Neutrophil (primary cell): ENCODE measurements around the gene GOLGA5.
"Not testable (repeated sequence)": the region's sequence is repeated elsewhere in the genome, so short reads cannot be mapped to it uniquely, and the experiment has no call there.

Experiments used
- H3K27ac ChIP-seq: fragments of 200-600 bp; sonication (generic); 2 replicates; pipeline ENCODE4 v1.5.1; 2016; ENCODE audit warnings: mild to moderate bottlenecking, moderate library complexity
- H3K27me3 ChIP-seq: fragments of 200-600 bp; sonication (generic); 2 replicates; pipeline ENCODE4 v1.6.0; 2016; ENCODE audit warnings: mild to moderate bottlenecking
- H3K36me3 ChIP-seq: fragments of 200-600 bp; sonication (generic); 2 replicates; pipeline ENCODE4 v1.5.1; 2017
- H3K4me1 ChIP-seq, 2 experiments: fragments of 200-600 bp in 1 of 2; sonication (generic) in 1 of 2; 1 replicate in 1 of 2; 2 replicates in 1 of 2; pipeline versions ENCODE4 v1.5.1 to v1.6.1; 2013 to 2016; ENCODE audit warnings: low read depth in 1 of 2, low read length in 1 of 2, mild to moderate bottlenecking in 1 of 2, moderate library complexity in 1 of 2; ENCODE audit not compliant: control insufficient read depth in 1 of 2, insufficient read depth in 1 of 2
- H3K4me3 ChIP-seq, 2 experiments: fragments of 200-600 bp in 1 of 2; sonication (generic) in 1 of 2; 1 replicate in 1 of 2; 2 replicates in 1 of 2; pipeline ENCODE4 v1.5.1; 2013 to 2016; ENCODE audit warnings: low read depth in 1 of 2, low read length in 1 of 2, mild to moderate bottlenecking in 1 of 2, moderate library complexity in 1 of 2
- H3K9me3 ChIP-seq: fragments of 200-600 bp; sonication (generic); 2 replicates; pipeline ENCODE4 v1.5.1; 2016
- CTCF ChIP-seq: fragments of 200-600 bp; sonication (generic); IDR thresholded peaks from 2 replicates; pipeline ENCODE4 v1.5.1; 2016; ENCODE audit warnings: antibody characterized with exemption

GOLGA5 gene

GRCh38 chr14:92847278-92847677 is 53.2 kb downstream of the GOLGA5 start:
- Histone ChIP-seq H3K27me3 (no peaks in the 10 kb centered on the region), H3K27ac (no peak overlapping the region), H3K9me3 (no peaks in the 10 kb centered on the region), H3K4me1 (peaks cover 5 to 6% of the 10 kb centered on the region in 2 experiments), H3K4me3 (no peak overlapping the region), H3K36me3 (peaks cover 16% of the 10 kb centered on the region)
- no peak for TF ChIP-seq CTCF

DNA sequence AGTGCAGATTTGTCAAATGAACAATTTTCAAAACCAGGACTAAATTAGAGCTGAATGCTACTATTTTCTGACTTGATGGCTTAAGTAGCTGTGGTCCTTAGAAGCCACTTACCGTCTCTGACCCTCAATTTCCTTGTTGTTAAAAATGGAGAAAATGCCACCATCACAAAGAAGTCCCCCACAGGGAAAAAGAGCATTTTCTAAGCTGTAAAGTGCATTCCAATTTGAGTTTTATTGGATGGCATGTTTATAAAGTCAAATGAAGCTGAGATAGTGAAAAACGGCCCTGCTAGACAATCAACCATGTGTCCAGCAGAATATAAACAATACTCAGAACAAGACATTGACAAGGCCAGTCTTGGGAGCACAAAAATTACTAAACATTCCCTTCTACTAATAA is 53.6 kb downstream of the GOLGA5 start:
- Histone ChIP-seq H3K9me3 (no peaks in the 10 kb centered on the region), H3K4me3 (no peak overlapping the region), H3K36me3 (peaks cover 11% of the 10 kb centered on the region), H3K27me3 (no peaks in the 10 kb centered on the region), H3K4me1 (peaks cover 5 to 6% of the 10 kb centered on the region in 2 experiments), H3K27ac (no peak overlapping the region)
- no peak for TF ChIP-seq CTCF

GRCh38 chr14:92848887-92849286 is 54.8 kb downstream of the GOLGA5 start:
- no peak for TF ChIP-seq CTCF

DNA sequence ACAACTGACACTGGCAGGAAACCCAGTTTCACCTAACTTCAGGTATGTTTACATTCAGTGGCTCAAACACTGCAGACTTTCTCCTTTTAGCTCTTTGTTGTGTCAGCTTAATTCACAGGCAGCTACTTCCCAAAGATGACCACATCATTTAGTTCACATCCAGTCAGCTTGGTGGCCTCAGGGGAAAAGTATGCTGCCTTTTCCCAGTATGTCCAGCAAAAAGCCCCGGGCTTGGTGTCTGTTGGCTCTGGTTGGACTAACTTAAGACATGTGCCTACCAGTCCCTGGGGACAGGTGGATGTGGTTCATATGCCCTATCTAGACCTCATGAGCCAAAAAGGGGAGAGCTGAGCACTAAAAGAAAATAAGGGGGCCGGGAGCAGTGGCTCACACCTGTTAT is 56.4 kb downstream of the GOLGA5 start:
- Histone ChIP-seq H3K36me3 (no peaks in the 10 kb centered on the region), H3K27me3 (no peaks in the 10 kb centered on the region), H3K27ac (no peak overlapping the region), H3K4me3 (no peak overlapping the region), H3K9me3 (no peaks in the 10 kb centered on the region), H3K4me1 (peaks cover 5 to 6% of the 10 kb centered on the region in 2 experiments)
- no peak for TF ChIP-seq CTCF

More at GRCh38 chr14:92848887-92849286, 54.8 kb downstream of the GOLGA5 start:
- Histone ChIP-seq H3K4me3 (no peak overlapping the region), H3K27me3 (no peaks in the 10 kb centered on the region), H3K4me1 (peaks cover 5 to 6% of the 10 kb centered on the region in 2 experiments), H3K36me3 (no peaks in the 10 kb centered on the region), H3K9me3 (no peaks in the 10 kb centered on the region), H3K27ac (no peak overlapping the region)

DNA sequence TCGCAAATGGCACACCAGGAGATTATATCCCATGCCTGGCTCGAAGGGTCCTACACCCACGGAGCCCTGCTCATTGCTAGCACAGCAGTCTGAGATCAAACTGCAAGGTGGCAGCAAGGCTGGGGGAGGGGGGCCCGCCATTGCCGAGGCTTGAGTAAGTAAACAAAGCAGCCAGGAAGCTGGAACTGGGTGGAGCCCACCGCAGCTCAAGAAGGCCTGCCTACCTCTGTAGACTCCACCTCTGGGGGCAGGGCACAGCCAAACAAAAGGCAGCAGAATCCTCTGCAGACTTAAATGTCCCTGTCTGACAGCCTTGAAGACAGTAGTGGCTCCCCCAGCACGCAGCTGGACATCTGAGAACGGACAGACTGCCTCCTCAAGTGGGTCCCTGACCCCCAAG is 59.0 kb downstream of the GOLGA5 start:
- H3K9me3 ChIP-seq, H3K27me3 ChIP-seq, H3K4me1 ChIP-seq, H3K36me3 ChIP-seq, H3K27ac ChIP-seq, H3K4me3 ChIP-seq: not testable (repeated sequence)

GRCh38 chr14:92860049-92860840 is 66.1 kb downstream of the GOLGA5 start:
- Histone ChIP-seq H3K36me3 (no peaks in the 10 kb centered on the region), H3K27ac (no peak overlapping the region), H3K4me3 (no peak overlapping the region), H3K4me1 (no peaks in the 10 kb centered on the region), H3K27me3 (no peaks in the 10 kb centered on the region), H3K9me3 (no peaks in the 10 kb centered on the region)
- TF ChIP-seq CTCF, result no peak
